H9 (cell line): ENCODE data around the gene DAPK1. TPM values are rescaled to one million over a fixed set of nuclear protein-coding genes. Genes with fewer than 3 reads are reported as not detected.
A peak's percentile ranks its signal among the peaks of the same experiment; 100 is the strongest.

Source experiments
- DNase-seq: peaks from one replicate; pipeline ENCODE4 v3.0.0-alpha.2; 2017
- H2AFZ ChIP-seq: one replicate; pipeline ENCODE4 v1.6.1; 2013; ENCODE audit warnings: mild to moderate bottlenecking, low read length, control low read depth, moderate library complexity
- H2AK5ac ChIP-seq: 2 replicates; pipeline ENCODE4 v1.6.1; 2013; ENCODE audit warnings: low read length, control low read depth, mixed read lengths; ENCODE audit not compliant: insufficient read length
- H2BK120ac ChIP-seq: one replicate; pipeline ENCODE4 v1.6.1; 2013; ENCODE audit warnings: low read depth, mild to moderate bottlenecking, low read length, control low read depth, inconsistent platforms; ENCODE audit not compliant: poor library complexity, severe bottlenecking
- H2BK12ac ChIP-seq: 2 replicates; pipeline ENCODE4 v1.6.1; 2013; ENCODE audit warnings: low read length, control low read depth, mixed read lengths, low read depth; ENCODE audit not compliant: insufficient read length
- H2BK15ac ChIP-seq: 2 replicates; pipeline ENCODE4 v1.6.1; 2013; ENCODE audit warnings: low read depth, low read length, control low read depth
- H2BK20ac ChIP-seq: one replicate; pipeline ENCODE4 v1.6.1; 2013; ENCODE audit warnings: low read depth, mild to moderate bottlenecking, low read length, control low read depth, inconsistent platforms; ENCODE audit not compliant: poor library complexity, severe bottlenecking
- H2BK5ac ChIP-seq: 2 replicates; pipeline ENCODE4 v1.6.1; 2013; ENCODE audit warnings: low read length, control low read depth, mixed read lengths; ENCODE audit not compliant: insufficient read length
- H3K14ac ChIP-seq: 2 replicates; pipeline ENCODE4 v1.6.1; 2013; ENCODE audit warnings: low read length, control low read depth; ENCODE audit not compliant: insufficient read depth
- H3K18ac ChIP-seq: 2 replicates; pipeline ENCODE4 v1.6.1; 2013; ENCODE audit warnings: low read depth, mild to moderate bottlenecking, mixed read lengths, low read length, control low read depth; ENCODE audit not compliant: insufficient read length
- H3K23ac ChIP-seq: 2 replicates; pipeline ENCODE4 v1.6.1; 2013; ENCODE audit warnings: low read length, control low read depth, mixed read lengths, low read depth; ENCODE audit not compliant: insufficient read length
- H3K23me2 ChIP-seq: 2 replicates; pipeline ENCODE4 v1.6.1; 2013; ENCODE audit warnings: low read depth, mild to moderate bottlenecking, mixed read lengths, low read length, control low read depth; ENCODE audit not compliant: insufficient read length, poor library complexity, severe bottlenecking
- H3K27ac ChIP-seq: 2 replicates; pipeline ENCODE4 v1.5.1; 2013; ENCODE audit warnings: low read length, control low read depth, mixed read lengths, low read depth; ENCODE audit not compliant: insufficient read length
- H3K27me3 ChIP-seq: 2 replicates; pipeline ENCODE4 v1.6.1; 2013; ENCODE audit warnings: low read length, control low read depth, inconsistent platforms; ENCODE audit not compliant: insufficient read depth
- H3K4ac ChIP-seq: 2 replicates; pipeline ENCODE4 v1.6.1; 2013; ENCODE audit warnings: low read depth, mild to moderate bottlenecking, control low read depth, inconsistent platforms, low read length, moderate library complexity
- H3K4me1 ChIP-seq: 2 replicates; pipeline ENCODE4 v1.6.1; 2013; ENCODE audit warnings: low read length, control low read depth, inconsistent platforms; ENCODE audit not compliant: insufficient read depth
- H3K4me2 ChIP-seq: 2 replicates; pipeline ENCODE4 v1.6.1; 2013; ENCODE audit warnings: low read length, control low read depth, mixed read lengths; ENCODE audit not compliant: insufficient read length, insufficient read depth
- H3K56ac ChIP-seq: 2 replicates; pipeline ENCODE4 v1.6.1; 2013; ENCODE audit warnings: low read depth, mild to moderate bottlenecking, mixed read lengths, low read length, control low read depth; ENCODE audit not compliant: insufficient read length
- H3K79me1 ChIP-seq: 2 replicates; pipeline ENCODE4 v1.6.1; 2013; ENCODE audit warnings: low read depth, mild to moderate bottlenecking, moderate library complexity, low read length, control low read depth, inconsistent platforms; ENCODE audit not compliant: insufficient read depth, poor library complexity, severe bottlenecking
- H3K79me2 ChIP-seq: 2 replicates; pipeline ENCODE4 v1.6.1; 2013; ENCODE audit warnings: low read length, control low read depth, inconsistent platforms; ENCODE audit not compliant: insufficient read depth
- H3K9ac ChIP-seq: 2 replicates; pipeline ENCODE4 v1.6.1; 2013; ENCODE audit warnings: low read length, control low read depth, mixed read lengths; ENCODE audit not compliant: insufficient read length; ENCODE audit errors: extremely low read depth
- H3K9me3 ChIP-seq: one replicate; pipeline ENCODE4 v1.6.1; 2013; ENCODE audit warnings: low read depth, low read length, inconsistent platforms; ENCODE audit not compliant: control insufficient read depth
- H3T11ph ChIP-seq: one replicate; pipeline ENCODE4 v1.6.1; 2013; ENCODE audit warnings: mild to moderate bottlenecking, low read length, control low read depth, inconsistent platforms
- H4K20me1 ChIP-seq: one replicate; pipeline ENCODE4 v1.6.1; 2013; ENCODE audit not compliant: control insufficient read depth, insufficient read length, insufficient read depth
- H4K5ac ChIP-seq: 2 replicates; pipeline ENCODE4 v1.6.1; 2013; ENCODE audit warnings: low read depth, mild to moderate bottlenecking, mixed read lengths, low read length, control low read depth; ENCODE audit not compliant: insufficient read length
- H4K8ac ChIP-seq: replicated peaks from 2 replicates; pipeline ENCODE4 v1.6.1; 2013; ENCODE audit warnings: low read length, control low read depth, mixed read lengths, low read depth; ENCODE audit not compliant: insufficient read length
- H4K91ac ChIP-seq: 2 replicates; pipeline ENCODE4 v1.6.1; 2013; ENCODE audit warnings: low read depth, mild to moderate bottlenecking, moderate library complexity, mixed read lengths, low read length, control low read depth; ENCODE audit not compliant: insufficient read length
- H3K27ac Mint-ChIP-seq, 3 experiments: 2 replicates in 2 of 3; 3 replicates in 1 of 3; pipeline ENCODE4 v1.8.0; 2020 to 2021; ENCODE audit warnings: mixed read lengths in 3 of 3, mild to moderate bottlenecking in 1 of 3, moderate library complexity in 1 of 3
- H3K27me3 Mint-ChIP-seq: 2 replicates; pipeline ENCODE4 v1.8.0; 2021; ENCODE audit warnings: low read depth, mild to moderate bottlenecking, moderate library complexity, mixed read lengths
- H3K36me3 Mint-ChIP-seq, 3 experiments: 2 replicates in 2 of 3; 3 replicates in 1 of 3; pipeline ENCODE4 v1.8.0; 2020 to 2021; ENCODE audit warnings: low read depth in 3 of 3, mixed read lengths in 3 of 3; ENCODE audit not compliant: insufficient read depth in 1 of 3
- H3K4me1 Mint-ChIP-seq, 2 experiments: 2 replicates each; pipeline ENCODE4 v1.8.0; 2020; ENCODE audit warnings: mixed read lengths in 2 of 2
- H3K4me3 Mint-ChIP-seq, 2 experiments: 2 replicates in 1 of 2; 3 replicates in 1 of 2; pipeline ENCODE4 v1.8.0; 2020 to 2021; ENCODE audit warnings: mild to moderate bottlenecking in 2 of 2, mixed read lengths in 2 of 2, moderate library complexity in 1 of 2
- H3K9me3 Mint-ChIP-seq, 2 experiments: 2 replicates in 1 of 2; 3 replicates in 1 of 2; pipeline ENCODE4 v1.8.0; 2020; ENCODE audit warnings: mild to moderate bottlenecking in 2 of 2, mixed read lengths in 2 of 2, moderate library complexity in 1 of 2
- CTCF ChIP-seq: fragments of 200-600 bp; sonication (generic); conservative IDR thresholded peaks from 3 replicates; pipeline ENCODE4 v1.8.0; 2021; ENCODE audit warnings: antibody characterized with exemption, mild to moderate bottlenecking
- WGBS: extraction: QIAGEN DNeasy Blood & Tissue Kit; methylation state at CpG from one replicate; pipeline ENCODE4 v1.1.7; 2013; ENCODE audit warnings: missing lambda C conversion rate, low lambda C conversion rate, mixed read lengths; ENCODE audit not compliant: insufficient read length; ENCODE audit errors: extremely low coverage; 5-methylcytosine and 5-hydroxymethylcytosine counted together
- total RNA-seq: library from RNA; stranded (reverse); gene quantifications from 2 replicates; pipeline ENCODE4 v1.2.1, GENCODE V29; 2021

Gene DAPK1
- total RNA-seq, 1 experiment from 2014 or later: 79.4 TPM

GRCh38 chr9:87602933-87603643 lies 105.4 kb downstream of the DAPK1 start:
- Histone ChIP-seq H4K91ac (no peak overlapping the region), H2BK120ac (no peak overlapping the region), H2AK5ac (no peak overlapping the region), H3K9ac (no peak overlapping the region), H4K20me1 (no peaks in the 10 kb centered on the region), H3K79me1 (peaks cover 3% of the 10 kb centered on the region), H3K9me3 (no peaks in the 10 kb centered on the region), H4K8ac (no peak overlapping the region), H3K27ac (no peak overlapping the region), H2BK15ac (no peak overlapping the region), H3K4me2 (no peak overlapping the region), H3T11ph (no peak overlapping the region), H2BK5ac (no peak overlapping the region), H2BK12ac (no peak overlapping the region), H3K79me2 (no peaks in the 10 kb centered on the region; the same call in 1 of the 2 replicates), H3K23ac (no peak overlapping the region), H3K14ac (no peak overlapping the region), H2AFZ (no peak overlapping the region), H4K5ac (no peak overlapping the region), H3K27me3 (no peaks in the 10 kb centered on the region), H3K23me2 (no peaks in the 10 kb centered on the region), H3K56ac (no peak overlapping the region), H3K4ac (no peak overlapping the region), H3K4me1 (peaks cover 2% of the 10 kb centered on the region; the same call in 1 of the 2 replicates), H2BK20ac (no peak overlapping the region), H3K18ac (no peak overlapping the region)
- no peak overlapping the region for H3K4me3 Mint-ChIP-seq
- DNase-seq: no peak
- no peaks in the 10 kb centered on the region for H3K9me3 Mint-ChIP-seq
- H3K4me1 Mint-ChIP-seq: peaks cover 40 to 44% of the 10 kb centered on the region in 2 experiments
- H3K27ac Mint-ChIP-seq: peak overlapping the region in 2 of 3 experiments; percentile 10 to 52; a peak in 3 of 7 replicates
- no peak for TF ChIP-seq CTCF
- WGBS: no CpG with 5 or more reads among the region's 9 CpGs
- H3K36me3 Mint-ChIP-seq: peaks cover 23 to 26% (median 25%) of the 10 kb centered on the region in 3 experiments; a peak in 6 of 7 replicates
- H3K27me3 Mint-ChIP-seq: no peaks in the 10 kb centered on the region
